Measurements from ENCODE around the gene ALG8. TPM values are rescaled to one million over a fixed set of nuclear protein-coding genes. Genes with fewer than 3 reads are reported as not detected.
"Not testable (repeated sequence)": the region's sequence is repeated elsewhere in the genome, so short reads cannot be mapped to it uniquely, and the experiment has no call there.

The ALG8 gene
- total RNA-seq, 1 donor from 2014 or later = 117 TPM

DNA sequence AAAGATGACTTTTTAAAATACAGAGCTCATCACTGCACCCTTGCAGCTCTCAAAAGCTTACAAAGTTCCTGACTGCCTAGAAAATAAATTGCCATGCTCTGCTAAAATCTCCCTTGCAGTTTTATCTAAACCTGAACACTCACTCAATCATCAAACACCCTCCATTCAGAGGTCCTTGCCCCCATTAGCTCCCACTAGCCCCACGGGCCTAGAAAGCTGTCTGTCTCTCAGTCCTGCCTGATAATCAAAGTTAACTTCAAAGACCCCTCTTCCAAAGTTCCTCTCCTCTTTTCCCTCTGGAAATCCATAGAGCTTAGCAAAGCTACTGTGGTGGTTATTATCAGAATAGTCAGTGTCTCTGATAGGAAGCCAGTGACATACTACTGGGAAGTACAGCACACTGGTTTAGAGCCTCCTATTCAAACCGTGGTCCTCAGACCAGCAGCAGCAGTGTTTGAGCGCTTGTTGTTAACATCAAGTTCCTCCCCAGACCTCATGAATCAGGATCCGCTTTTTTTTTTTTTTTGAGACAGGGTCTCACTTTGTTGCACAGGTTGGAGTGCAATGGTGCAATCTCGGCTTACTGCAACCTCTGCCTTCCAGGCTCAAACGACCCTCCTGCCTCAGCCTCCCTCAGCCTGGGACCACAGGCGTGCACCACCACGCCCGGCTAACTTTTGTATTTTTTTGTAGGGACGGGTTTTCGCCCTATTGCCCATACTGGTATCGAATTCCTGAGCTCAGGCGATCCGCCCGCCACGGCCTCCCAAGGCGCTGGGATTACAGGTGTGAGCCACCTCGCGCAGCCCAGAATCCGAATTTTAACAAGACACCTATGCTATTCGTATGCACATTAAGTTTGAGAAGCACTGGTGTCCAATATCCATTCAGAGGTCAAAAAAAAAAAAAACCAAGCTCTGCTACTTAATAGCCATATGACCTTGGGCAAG, 60.9 kb downstream of the ALG8 start:
- no peaks in the 10 kb centered on the region for H3K36me3 ChIP-seq
- H3K79me2 ChIP-seq (ENCODE audit: low read depth) = peaks cover 61% of the 10 kb centered on the region
- Mint-ChIP-seq H3K9me3 (no peaks in the 10 kb centered on the region), H3K36me3 (peaks cover 3% of the 10 kb centered on the region), H3K27ac (no peak overlapping the region), H3K27me3 (ENCODE audit: insufficient read depth, low read depth) (no peaks in the 10 kb centered on the region), H3K4me1 (peaks cover 18% of the 10 kb centered on the region), H3K4me3 (peak overlapping the region; percentile 94)
- H3K4me2 ChIP-seq = peak overlapping the region; percentile 75
- H3K4me1 ChIP-seq = no peaks in the 10 kb centered on the region
- no peak overlapping the region for H2AFZ ChIP-seq (replicated peaks)
- H4K20me1 ChIP-seq (ENCODE audit: low read depth) = peaks cover 22% of the 10 kb centered on the region
- H3K9ac ChIP-seq = peak overlapping the region; percentile 81
- peak overlapping the region; percentile 57 for H3K4me3 ChIP-seq
- no peaks in the 10 kb centered on the region for H3K27me3 ChIP-seq
- no peaks in the 10 kb centered on the region for H3F3A ChIP-seq (ENCODE audit: low read depth)
- H3K9me3 ChIP-seq (ENCODE audit: low read depth) = no peaks in the 10 kb centered on the region
- TF ChIP-seq EZH2phosphoT487 (IDR thresholded peaks at IDR 0.05) = no peak
- TF ChIP-seq, protein P1, sequence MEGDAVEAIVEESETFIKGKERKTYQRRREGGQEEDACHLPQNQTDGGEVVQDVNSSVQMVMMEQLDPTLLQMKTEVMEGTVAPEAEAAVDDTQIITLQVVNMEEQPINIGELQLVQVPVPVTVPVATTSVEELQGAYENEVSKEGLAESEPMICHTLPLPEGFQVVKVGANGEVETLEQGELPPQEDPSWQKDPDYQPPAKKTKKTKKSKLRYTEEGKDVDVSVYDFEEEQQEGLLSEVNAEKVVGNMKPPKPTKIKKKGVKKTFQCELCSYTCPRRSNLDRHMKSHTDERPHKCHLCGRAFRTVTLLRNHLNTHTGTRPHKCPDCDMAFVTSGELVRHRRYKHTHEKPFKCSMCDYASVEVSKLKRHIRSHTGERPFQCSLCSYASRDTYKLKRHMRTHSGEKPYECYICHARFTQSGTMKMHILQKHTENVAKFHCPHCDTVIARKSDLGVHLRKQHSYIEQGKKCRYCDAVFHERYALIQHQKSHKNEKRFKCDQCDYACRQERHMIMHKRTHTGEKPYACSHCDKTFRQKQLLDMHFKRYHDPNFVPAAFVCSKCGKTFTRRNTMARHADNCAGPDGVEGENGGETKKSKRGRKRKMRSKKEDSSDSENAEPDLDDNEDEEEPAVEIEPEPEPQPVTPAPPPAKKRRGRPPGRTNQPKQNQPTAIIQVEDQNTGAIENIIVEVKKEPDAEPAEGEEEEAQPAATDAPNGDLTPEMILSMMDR (IDR thresholded peaks at IDR 0.05) = no peak
- no peak for TF ChIP-seq EZH2 (IDR thresholded peaks at IDR 0.05)
- no peak overlapping the region for H3K27ac ChIP-seq
- peak; percentile 21 for DNase-seq (ENCODE audit: low spot score)

DNA sequence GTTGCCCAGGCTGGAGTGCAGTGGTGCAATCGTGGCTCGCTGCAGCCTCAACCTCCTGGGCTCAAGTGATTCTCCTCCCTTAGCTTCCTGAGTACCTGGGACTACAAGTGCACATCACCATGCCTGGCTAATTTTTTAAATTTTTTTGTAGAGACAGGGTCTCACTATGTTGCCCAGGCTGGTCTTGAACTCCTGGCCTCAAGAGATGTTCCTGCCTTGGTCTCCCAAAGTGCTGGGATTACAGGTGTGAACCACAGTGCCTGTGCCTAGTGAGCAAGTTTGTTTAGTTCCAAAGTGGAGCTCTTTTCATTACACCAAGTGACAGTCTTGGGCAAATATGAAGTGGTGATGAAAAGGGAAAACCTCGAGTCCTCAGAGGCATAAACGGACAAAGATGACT, 61.8 kb downstream of the ALG8 start:
- Histone ChIP-seq H4K20me1 (ENCODE audit: low read depth) (peaks cover 22% of the 10 kb centered on the region), H3K79me2 (ENCODE audit: low read depth) (peaks cover 68% of the 10 kb centered on the region), H3K4me2 (peak overlapping the region; percentile 75)
- not testable (repeated sequence) for H3K4me1 ChIP-seq; H3K36me3 ChIP-seq; H3K9me3 Mint-ChIP-seq; H3K9me3 ChIP-seq (ENCODE audit: low read depth); H3K27ac ChIP-seq; DNase-seq (ENCODE audit: low spot score); H3F3A ChIP-seq (ENCODE audit: low read depth); H3K27ac Mint-ChIP-seq; H3K36me3 Mint-ChIP-seq; H2AFZ ChIP-seq (replicated peaks); H3K27me3 Mint-ChIP-seq (ENCODE audit: insufficient read depth, low read depth); H3K9ac ChIP-seq; H3K4me3 ChIP-seq; H3K27me3 ChIP-seq
- H3K4me1 Mint-ChIP-seq = peaks cover 14% of the 10 kb centered on the region
- peak overlapping the region; percentile 94 for H3K4me3 Mint-ChIP-seq

DNA sequence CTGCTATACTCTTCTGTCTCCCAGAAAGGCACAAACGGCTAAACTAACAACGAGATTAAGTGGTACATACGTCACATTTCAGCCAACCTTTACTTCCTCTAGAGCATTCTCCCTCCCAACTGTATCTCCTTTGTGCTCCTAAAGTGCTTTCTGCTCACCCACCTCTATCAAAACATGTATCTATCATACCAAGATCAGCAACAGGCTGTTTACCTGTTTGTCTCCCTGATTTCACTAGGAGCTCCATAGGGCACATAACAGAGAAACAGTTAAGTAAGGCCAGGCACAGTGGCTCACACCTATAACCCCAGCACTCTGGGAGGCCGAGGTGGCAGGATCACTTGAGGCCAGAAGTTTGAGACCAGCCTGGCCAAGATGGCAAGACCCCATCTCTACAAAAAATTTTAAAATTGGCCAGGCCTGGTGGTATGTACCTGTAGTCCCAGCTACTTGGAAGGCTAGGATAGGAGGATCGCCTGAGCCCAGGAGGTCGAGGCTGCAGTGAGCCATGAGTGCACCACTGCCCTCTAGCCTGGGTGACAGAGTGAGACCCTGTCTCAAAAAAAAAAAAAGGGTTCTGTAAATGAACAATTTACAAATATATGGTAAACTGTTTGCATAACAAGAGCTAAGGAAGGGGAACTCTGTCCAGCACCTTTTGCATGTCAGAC, 62.6 kb downstream of the ALG8 start:
- H3K4me1 ChIP-seq = no peaks in the 10 kb centered on the region
- H3K4me2 ChIP-seq = no peak overlapping the region
- no peak overlapping the region for H3K4me3 Mint-ChIP-seq

More for the DNA sequence above, 62.6 kb downstream of the ALG8 start:
- Histone ChIP-seq H3K79me2 (ENCODE audit: low read depth) (peaks cover 68% of the 10 kb centered on the region), H2AFZ (replicated peaks) (no peak overlapping the region), H3K9ac (no peak overlapping the region), H3K9me3 (ENCODE audit: low read depth) (no peaks in the 10 kb centered on the region), H3K27ac (no peak overlapping the region), H3K27me3 (no peaks in the 10 kb centered on the region), H3F3A (ENCODE audit: low read depth) (no peaks in the 10 kb centered on the region), H4K20me1 (ENCODE audit: low read depth) (peaks cover 22% of the 10 kb centered on the region), H3K36me3 (no peaks in the 10 kb centered on the region), H3K4me3 (no peak overlapping the region)
- Mint-ChIP-seq H3K9me3 (no peaks in the 10 kb centered on the region), H3K4me1 (peaks cover 14% of the 10 kb centered on the region), H3K27ac (no peak overlapping the region), H3K27me3 (ENCODE audit: insufficient read depth, low read depth) (no peaks in the 10 kb centered on the region), H3K36me3 (peaks cover 9% of the 10 kb centered on the region)
- no peak for TF ChIP-seq EZH2 (IDR thresholded peaks at IDR 0.05)
- TF ChIP-seq, protein P1 (IDR thresholded peaks at IDR 0.05) = no peak
- TF ChIP-seq EZH2phosphoT487 (IDR thresholded peaks at IDR 0.05) = no peak
- no peak for DNase-seq (ENCODE audit: low spot score)
